GM12891 (cell line): ENCODE measurements around the gene HLA-F.

ENCODE experiments used
- PAX5 ChIP-seq: IDR thresholded peaks from 2 replicates; pipeline ENCODE4 v1.6.1; 2011; ENCODE audit warnings: low read length, moderate library complexity, mild to moderate bottlenecking; ENCODE audit not compliant: insufficient read depth, severe bottlenecking
- POLR2A ChIP-seq: IDR thresholded peaks from 2 replicates; pipeline ENCODE4 v1.6.1; 2011; ENCODE audit warnings: low read depth, low read length, control low read depth
- POLR2AphosphoS5 ChIP-seq: IDR thresholded peaks from 2 replicates; pipeline ENCODE4 v1.6.1; 2011; ENCODE audit warnings: low read depth, low read length, control low read depth
- SPI1 ChIP-seq: IDR thresholded peaks from 2 replicates; pipeline ENCODE4 v1.6.1; 2011; ENCODE audit warnings: low read depth, low read length, control low read depth
- TAF1 ChIP-seq: IDR thresholded peaks from 2 replicates; pipeline ENCODE4 v1.6.1; 2011; ENCODE audit warnings: low read depth, low read length, control low read depth

- no peak for TF ChIP-seq TAF1
- TF ChIP-seq POLR2A, result no peak
- TF ChIP-seq POLR2AphosphoS5, result no peak
- no peak for TF ChIP-seq PAX5
- no peak for TF ChIP-seq SPI1
Observed at GRCh38 chr6:29739882-29740261, 16.6 kb downstream of the HLA-F start.
